ENCODE measurements around the gene NOMO2. TPM values are rescaled to one million over a fixed set of nuclear protein-coding genes. Genes with fewer than 3 reads are reported as not detected.
"Not testable (repeated sequence)": the region's sequence is repeated elsewhere in the genome, so short reads cannot be mapped to it uniquely, and the experiment has no call there.

Gene NOMO2
- total RNA-seq, 2 experiments from 2014 or later: 77.2 to 122 TPM

DNA sequence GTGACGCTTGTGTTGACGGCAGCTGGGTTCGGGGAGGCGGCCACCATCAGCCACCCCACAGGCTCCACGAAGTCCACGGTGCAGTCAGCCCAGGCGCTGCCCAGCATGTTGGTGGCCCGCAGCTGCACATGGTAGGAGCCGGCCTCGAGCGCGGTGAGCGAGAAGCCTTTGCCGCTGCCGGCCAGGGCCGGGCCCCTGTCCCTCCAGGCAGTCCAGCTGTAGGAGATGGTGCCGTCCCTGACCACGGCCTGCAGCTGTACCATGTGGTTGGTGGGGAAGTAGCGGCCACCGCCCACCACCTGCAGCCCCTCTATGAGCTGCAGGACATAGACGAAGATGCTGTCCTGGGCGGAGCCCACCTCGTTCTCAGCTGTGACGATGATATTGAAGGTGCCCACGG, 175.4 kb downstream of the NOMO2 start:
- H3K4me3 Mint-ChIP-seq; H3K9me3 Mint-ChIP-seq; DNase-seq; H3K27ac Mint-ChIP-seq; H3K36me3 Mint-ChIP-seq (ENCODE audit: low read depth); CTCF ChIA-PET; POLR2A ChIA-PET; H3K4me1 Mint-ChIP-seq; H3K27me3 Mint-ChIP-seq: not testable (repeated sequence)

GRCh38 chr16:18385285-18385684, 176.6 kb downstream of the NOMO2 start:
- CTCF ChIA-PET, H3K27ac Mint-ChIP-seq, DNase-seq: not testable (repeated sequence)

GRCh38 chr16:18384869-18385268, 177.0 kb downstream of the NOMO2 start:
- H3K4me3 Mint-ChIP-seq; DNase-seq; H3K9me3 Mint-ChIP-seq; H3K27ac Mint-ChIP-seq; CTCF ChIA-PET; H3K36me3 Mint-ChIP-seq (ENCODE audit: low read depth); H3K27me3 Mint-ChIP-seq; POLR2A ChIA-PET; H3K4me1 Mint-ChIP-seq: not testable (repeated sequence)

More at GRCh38 chr16:18385285-18385684, 176.6 kb downstream of the NOMO2 start:
- H3K4me3 Mint-ChIP-seq; POLR2A ChIA-PET; H3K9me3 Mint-ChIP-seq; H3K27me3 Mint-ChIP-seq; H3K4me1 Mint-ChIP-seq; H3K36me3 Mint-ChIP-seq (ENCODE audit: low read depth): not testable (repeated sequence)

GRCh38 chr16:18384098-18384636, 177.7 kb downstream of the NOMO2 start:
- CTCF ChIA-PET; H3K36me3 Mint-ChIP-seq (ENCODE audit: low read depth); H3K27ac Mint-ChIP-seq: not testable (repeated sequence)

GRCh38 chr16:18382696-18383095, 179.2 kb downstream of the NOMO2 start:
- H3K36me3 Mint-ChIP-seq (ENCODE audit: low read depth); DNase-seq; H3K27ac Mint-ChIP-seq; CTCF ChIA-PET; POLR2A ChIA-PET; H3K9me3 Mint-ChIP-seq; H3K27me3 Mint-ChIP-seq; H3K4me3 Mint-ChIP-seq; H3K4me1 Mint-ChIP-seq: not testable (repeated sequence)

More at GRCh38 chr16:18384098-18384636, 177.7 kb downstream of the NOMO2 start:
- DNase-seq, H3K4me1 Mint-ChIP-seq, H3K27me3 Mint-ChIP-seq, H3K4me3 Mint-ChIP-seq, H3K9me3 Mint-ChIP-seq, POLR2A ChIA-PET: not testable (repeated sequence)

Small RNA genes lying within 50 kb of the gene (microRNA-seq; reads per million reads assigned to microRNA genes)
- gene MIR3179-3 (ENCODE audit: borderline microRNAs expressed, borderline replicate concordance): not detected
- gene MIR3179-4 (ENCODE audit: borderline microRNAs expressed, borderline replicate concordance): not detected
- not detected for gene MIR3180-3 (ENCODE audit: borderline microRNAs expressed, borderline replicate concordance)
- gene MIR3670-3 (ENCODE audit: borderline microRNAs expressed, borderline replicate concordance): not detected
- not detected for gene MIR3670-4 (ENCODE audit: borderline microRNAs expressed, borderline replicate concordance)
- not detected for gene MIR6770-3 (ENCODE audit: borderline microRNAs expressed, borderline replicate concordance)

Other genes with a start within 250 kb of the NOMO2 start
- 10 to 100 TPM; 55.3 to 80.0 TPM for gene NPIPA8, start 225.4 kb downstream of the NOMO2 start, total RNA-seq
- gene RPS15A, start 228.2 kb upstream of the NOMO2 start, total RNA-seq: 1,000 to 10,000 TPM; 1,939 to 2,119 TPM
- gene ARL6IP1, start 239.5 kb upstream of the NOMO2 start, total RNA-seq: 100 to 1,000 TPM; 276 to 321 TPM